Activated T-cell treated with anti-CD3 and anti-CD28 coated beads, Interleukin-2, amount 50 U/mL, for 72 hours (primary cell): ENCODE results near the gene KIAA1217. TPM values are rescaled to one million over a fixed set of nuclear protein-coding genes. Genes with fewer than 3 reads are reported as not detected.

Experiments used
- ATAC-seq, 2 donors: fragments of 150-1000 bp; cut with Tn5 transposase; replicated peaks in 1 of 2; 2 replicates each; pipeline ENCODE4 v1.10.0; 2021; ENCODE audit warnings: moderate library complexity in 2 of 2, mild to moderate bottlenecking in 1 of 2
- DNase-seq, 2 donors: peaks; one replicate each; pipeline ENCODE4 v3.0.0; 2021 to 2022; ENCODE audit warnings: mixed read lengths in 1 of 2
- H3K27ac Mint-ChIP-seq: one replicate; pipeline ENCODE4 v1.8.0; 2022; ENCODE audit warnings: mild to moderate bottlenecking, moderate library complexity, mixed read lengths
- H3K27me3 Mint-ChIP-seq: one replicate; pipeline ENCODE4 v1.8.0; 2022; ENCODE audit warnings: low read depth, mixed read lengths
- H3K36me3 Mint-ChIP-seq, 2 donors: one replicate each; pipeline ENCODE4 v1.8.0; 2022; ENCODE audit warnings: mixed read lengths in 2 of 2, mild to moderate bottlenecking in 1 of 2; ENCODE audit not compliant: insufficient read depth in 2 of 2
- H3K4me1 Mint-ChIP-seq: one replicate; pipeline ENCODE4 v1.8.0; 2022; ENCODE audit warnings: low read depth, mixed read lengths
- H3K4me3 Mint-ChIP-seq, 2 donors: one replicate each; pipeline ENCODE4 v1.8.0; 2022; ENCODE audit warnings: mild to moderate bottlenecking in 2 of 2, mixed read lengths in 2 of 2, moderate library complexity in 2 of 2
- H3K9me3 Mint-ChIP-seq, 2 donors: one replicate each; pipeline ENCODE4 v1.8.0; 2022; ENCODE audit warnings: mixed read lengths in 2 of 2
- total RNA-seq, 2 donors: library from RNA; stranded (reverse); gene quantifications; one replicate each; pipeline ENCODE4 v1.2.3, GENCODE V29; 2022

The KIAA1217 gene, protein sequence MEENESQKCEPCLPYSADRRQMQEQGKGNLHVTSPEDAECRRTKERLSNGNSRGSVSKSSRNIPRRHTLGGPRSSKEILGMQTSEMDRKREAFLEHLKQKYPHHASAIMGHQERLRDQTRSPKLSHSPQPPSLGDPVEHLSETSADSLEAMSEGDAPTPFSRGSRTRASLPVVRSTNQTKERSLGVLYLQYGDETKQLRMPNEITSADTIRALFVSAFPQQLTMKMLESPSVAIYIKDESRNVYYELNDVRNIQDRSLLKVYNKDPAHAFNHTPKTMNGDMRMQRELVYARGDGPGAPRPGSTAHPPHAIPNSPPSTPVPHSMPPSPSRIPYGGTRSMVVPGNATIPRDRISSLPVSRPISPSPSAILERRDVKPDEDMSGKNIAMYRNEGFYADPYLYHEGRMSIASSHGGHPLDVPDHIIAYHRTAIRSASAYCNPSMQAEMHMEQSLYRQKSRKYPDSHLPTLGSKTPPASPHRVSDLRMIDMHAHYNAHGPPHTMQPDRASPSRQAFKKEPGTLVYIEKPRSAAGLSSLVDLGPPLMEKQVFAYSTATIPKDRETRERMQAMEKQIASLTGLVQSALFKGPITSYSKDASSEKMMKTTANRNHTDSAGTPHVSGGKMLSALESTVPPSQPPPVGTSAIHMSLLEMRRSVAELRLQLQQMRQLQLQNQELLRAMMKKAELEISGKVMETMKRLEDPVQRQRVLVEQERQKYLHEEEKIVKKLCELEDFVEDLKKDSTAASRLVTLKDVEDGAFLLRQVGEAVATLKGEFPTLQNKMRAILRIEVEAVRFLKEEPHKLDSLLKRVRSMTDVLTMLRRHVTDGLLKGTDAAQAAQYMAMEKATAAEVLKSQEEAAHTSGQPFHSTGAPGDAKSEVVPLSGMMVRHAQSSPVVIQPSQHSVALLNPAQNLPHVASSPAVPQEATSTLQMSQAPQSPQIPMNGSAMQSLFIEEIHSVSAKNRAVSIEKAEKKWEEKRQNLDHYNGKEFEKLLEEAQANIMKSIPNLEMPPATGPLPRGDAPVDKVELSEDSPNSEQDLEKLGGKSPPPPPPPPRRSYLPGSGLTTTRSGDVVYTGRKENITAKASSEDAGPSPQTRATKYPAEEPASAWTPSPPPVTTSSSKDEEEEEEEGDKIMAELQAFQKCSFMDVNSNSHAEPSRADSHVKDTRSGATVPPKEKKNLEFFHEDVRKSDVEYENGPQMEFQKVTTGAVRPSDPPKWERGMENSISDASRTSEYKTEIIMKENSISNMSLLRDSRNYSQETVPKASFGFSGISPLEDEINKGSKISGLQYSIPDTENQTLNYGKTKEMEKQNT (N-terminal part only)
- total RNA-seq = under 1 TPM; 0.60 to 0.84 TPM

DNA sequence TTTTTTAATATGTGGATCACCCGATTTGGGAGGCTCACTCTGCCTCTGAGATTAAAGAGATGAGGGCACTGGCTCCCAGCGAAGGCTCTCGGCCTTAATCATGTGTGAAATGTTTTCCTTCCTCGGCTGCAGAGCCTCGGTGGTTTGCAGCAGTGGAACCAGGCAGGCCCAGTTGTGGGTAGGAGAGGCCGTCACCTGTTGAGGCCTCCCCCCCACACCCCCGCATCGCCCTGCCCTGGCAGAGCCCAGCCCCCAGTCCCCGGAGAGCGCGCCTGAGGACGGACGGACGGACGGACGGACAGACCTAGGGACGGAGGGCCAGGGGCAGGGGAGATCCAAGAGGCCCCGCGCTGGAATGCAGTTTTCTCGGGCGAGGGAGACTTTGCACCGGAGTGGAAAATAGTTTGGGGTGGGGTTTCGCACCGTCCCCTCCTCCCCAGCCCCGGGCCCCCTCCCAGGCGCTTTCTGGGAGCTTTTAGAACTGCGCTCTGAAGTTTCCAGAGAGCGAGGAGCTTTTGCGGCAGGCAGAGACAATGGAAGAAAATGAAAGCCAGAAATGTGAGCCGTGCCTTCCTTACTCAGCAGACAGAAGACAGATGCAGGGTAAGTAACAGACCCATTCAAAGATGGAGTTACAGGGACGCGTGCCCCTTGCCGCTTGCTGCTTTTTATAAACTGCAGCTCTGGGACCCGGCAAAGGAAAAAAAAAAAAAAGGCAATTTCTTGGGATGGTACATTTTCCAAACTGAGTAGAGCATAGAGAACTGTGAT, at the start of gene KIAA1217:
Gene KIAA1217, plus strand, starts transcription at position 478 of the 771 bp plus-strand sequence. Its CDS starts 56 bp downstream, at position 534.
- DNase-seq (peak; percentile 13 to 19), ATAC-seq (peak; percentile 32 to 39)
- H3K27me3 Mint-ChIP-seq = peaks cover 59% of the 10 kb centered on the region
- peak within 1 kb of the TSS; percentile 87 to 89 for H3K4me3 Mint-ChIP-seq
- peaks cover 44% of the 10 kb centered on the region for H3K4me1 Mint-ChIP-seq
- H3K36me3 Mint-ChIP-seq = peaks cover 3 to 4% of the 10 kb centered on the region in 2 donors
- H3K9me3 Mint-ChIP-seq = no peaks in the 10 kb centered on the region
- H3K27ac Mint-ChIP-seq = peak within 1 kb of the TSS; percentile 85

DNA sequence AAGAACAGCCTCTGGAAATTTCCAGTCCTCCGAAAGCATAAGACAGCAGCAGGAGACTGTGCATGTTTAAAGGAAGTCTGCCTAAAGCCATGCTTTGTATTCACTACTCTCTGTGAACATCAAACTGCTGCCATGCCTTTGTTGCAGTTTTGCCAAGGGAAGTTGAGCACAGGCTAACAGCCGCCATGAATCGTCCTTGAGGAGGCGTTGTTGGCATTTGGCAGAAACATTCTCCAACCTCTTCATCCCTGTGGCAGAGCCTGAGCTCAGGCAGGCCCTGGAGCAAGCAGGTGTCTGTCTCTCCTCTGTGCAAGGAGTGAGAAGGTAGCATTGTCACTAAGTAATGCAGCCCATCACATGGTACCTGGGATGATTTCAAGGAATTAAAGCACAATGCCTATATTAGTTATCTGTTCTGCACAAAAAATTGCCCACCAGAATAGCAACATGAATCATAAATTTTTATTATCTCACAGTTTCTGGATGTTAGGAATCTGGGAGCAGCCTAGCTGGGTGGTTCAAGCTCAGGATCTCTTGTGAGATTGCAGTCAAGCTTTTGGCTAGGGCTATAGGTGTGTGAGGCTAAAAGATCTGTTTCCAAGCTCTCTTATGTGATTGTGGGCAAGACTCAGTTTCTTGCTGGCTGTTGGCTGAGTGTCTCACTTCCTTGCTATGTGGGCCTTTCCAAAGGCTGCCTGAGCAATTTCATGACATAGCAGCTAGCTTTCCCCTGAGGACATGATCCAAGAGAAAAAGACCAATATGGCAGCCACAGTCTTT, 46.5 kb upstream of the KIAA1217 start:
- ATAC-seq (no peak), DNase-seq (no peak)
- Mint-ChIP-seq H3K36me3 (no peaks in the 10 kb centered on the region), H3K9me3 (peaks cover 2 to 4% of the 10 kb centered on the region in 2 donors), H3K4me3 (no peak overlapping the region), H3K27ac (no peak overlapping the region), H3K4me1 (no peaks in the 10 kb centered on the region), H3K27me3 (no peaks in the 10 kb centered on the region)

DNA sequence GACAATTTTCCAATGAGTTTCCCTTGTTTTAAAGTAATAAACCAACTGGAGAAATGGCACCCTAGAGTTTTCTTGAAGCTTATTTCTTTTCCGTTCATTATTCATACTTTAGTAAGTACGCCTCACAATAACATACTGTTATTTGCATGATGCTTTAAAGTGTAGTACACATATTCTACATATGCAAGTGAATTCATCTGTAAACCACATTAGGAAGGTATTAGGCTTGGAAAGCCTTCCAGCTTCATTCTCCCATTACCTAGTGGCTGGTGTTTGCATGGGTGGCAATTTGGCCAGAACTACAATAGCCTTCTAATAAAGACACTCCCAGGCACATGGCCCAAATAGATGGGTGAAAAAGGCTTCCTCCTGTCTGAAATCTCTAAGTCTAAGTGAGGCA, 45.5 kb upstream of the KIAA1217 start:
- Mint-ChIP-seq H3K9me3 (peaks cover 2 to 3% of the 10 kb centered on the region in 2 donors), H3K4me1 (no peaks in the 10 kb centered on the region), H3K36me3 (no peaks in the 10 kb centered on the region), H3K4me3 (no peak overlapping the region), H3K27me3 (no peaks in the 10 kb centered on the region), H3K27ac (no peak overlapping the region)
- DNase-seq (no peak), ATAC-seq (no peak)

DNA sequence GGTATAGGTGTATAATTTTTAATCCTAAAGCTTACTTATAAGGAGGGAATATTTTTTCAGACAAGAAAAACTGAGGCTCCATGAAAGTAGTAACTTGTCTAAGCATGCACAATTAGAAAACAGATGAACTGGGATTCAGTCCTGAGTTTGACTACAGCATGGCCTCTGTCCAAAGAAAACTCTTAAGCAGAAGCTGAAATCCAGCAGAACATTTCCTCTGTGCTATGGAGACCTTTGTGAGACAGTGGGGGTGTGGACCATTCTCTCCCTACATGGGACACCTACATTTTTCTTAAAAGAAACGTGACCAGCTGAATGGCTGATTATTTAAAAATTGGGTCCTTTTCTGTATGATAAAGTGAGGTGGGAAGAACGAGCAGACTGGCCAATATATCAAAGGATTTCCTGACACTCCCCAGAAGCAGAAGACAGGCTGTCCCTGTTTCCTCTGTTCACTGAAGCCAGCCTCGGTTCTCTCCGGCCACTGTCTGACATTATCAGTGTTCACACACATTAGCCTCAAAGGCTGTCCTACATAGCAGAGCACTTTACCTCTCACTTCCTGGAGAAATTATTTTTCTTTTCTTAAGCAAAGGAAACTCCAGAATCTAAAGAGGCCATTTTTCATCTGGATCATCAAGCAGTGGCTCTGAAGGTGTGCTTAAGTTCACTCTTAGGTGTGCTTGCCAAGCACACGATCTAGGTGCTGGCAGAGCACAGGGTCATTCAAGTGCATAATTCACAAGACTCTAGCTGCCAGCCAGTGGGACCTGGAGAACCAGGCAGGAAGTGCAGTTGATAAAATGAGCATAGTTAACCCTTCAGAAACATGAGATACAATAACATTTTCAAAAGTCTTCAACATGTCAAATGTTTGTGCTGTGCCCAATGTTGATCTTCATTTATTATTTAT, 40.4 kb upstream of the KIAA1217 start:
- peaks cover 0 to 3% of the 10 kb centered on the region in 2 donors for H3K9me3 Mint-ChIP-seq

DNA sequence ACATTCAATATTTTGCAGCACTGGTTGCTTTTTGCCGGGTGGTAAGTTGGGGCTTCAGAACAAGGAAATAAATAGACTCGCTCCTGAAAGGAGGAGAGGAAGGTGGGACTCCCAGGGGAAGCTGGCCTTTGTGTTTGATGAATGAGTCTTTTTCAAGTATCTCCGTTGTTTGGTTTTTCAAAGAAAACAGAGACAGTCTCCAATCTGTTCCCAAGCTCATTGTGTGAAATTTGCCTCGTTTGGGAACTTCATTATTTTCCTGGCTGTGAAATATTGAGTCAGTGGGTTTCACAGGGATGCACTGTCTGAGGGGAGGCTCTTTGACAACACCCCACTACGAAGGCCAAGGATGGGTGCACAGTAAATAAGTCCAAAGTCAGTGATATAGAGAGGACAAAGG, 38.7 kb upstream of the KIAA1217 start:
- H3K27ac Mint-ChIP-seq = no peak overlapping the region
- no peaks in the 10 kb centered on the region for H3K27me3 Mint-ChIP-seq
- H3K36me3 Mint-ChIP-seq = no peaks in the 10 kb centered on the region
- DNase-seq (no peak), ATAC-seq (no peak)
- no peaks in the 10 kb centered on the region for H3K4me1 Mint-ChIP-seq
- no peak overlapping the region for H3K4me3 Mint-ChIP-seq
- H3K9me3 Mint-ChIP-seq = peaks cover 2 to 3% of the 10 kb centered on the region in 2 donors

More for the DNA sequence above, 40.4 kb upstream of the KIAA1217 start:
- no peak overlapping the region for H3K4me3 Mint-ChIP-seq
- no peak for ATAC-seq
- H3K4me1 Mint-ChIP-seq = no peaks in the 10 kb centered on the region
- H3K27me3 Mint-ChIP-seq = no peaks in the 10 kb centered on the region
- no peak for DNase-seq
- H3K36me3 Mint-ChIP-seq = no peaks in the 10 kb centered on the region
- H3K27ac Mint-ChIP-seq = no peak overlapping the region

DNA sequence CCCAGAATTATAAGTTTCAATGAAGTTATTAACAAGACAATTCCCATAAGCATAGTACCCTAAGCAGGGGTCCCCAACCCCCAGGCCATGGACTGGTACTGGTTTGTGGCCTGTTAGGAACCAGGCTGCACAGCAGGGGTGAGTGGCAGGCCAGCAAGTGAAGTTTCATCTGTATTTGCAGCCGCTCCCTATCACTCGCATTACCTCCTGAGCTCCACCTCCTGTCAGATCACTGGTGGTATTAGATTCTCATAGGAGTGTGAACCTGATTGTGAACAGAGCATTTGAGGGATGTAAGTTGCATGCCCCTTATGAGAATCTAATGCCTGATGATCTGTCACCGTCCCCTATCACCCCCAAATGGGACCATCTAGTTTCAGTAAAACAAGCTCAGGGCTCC, 36.0 kb upstream of the KIAA1217 start:
- no peak overlapping the region for H3K27ac Mint-ChIP-seq
- no peak for DNase-seq
- peaks cover 1 to 3% of the 10 kb centered on the region in 2 donors for H3K9me3 Mint-ChIP-seq
- H3K36me3 Mint-ChIP-seq = no peaks in the 10 kb centered on the region
- H3K4me1 Mint-ChIP-seq = no peaks in the 10 kb centered on the region
- no peak for ATAC-seq
- H3K27me3 Mint-ChIP-seq = no peaks in the 10 kb centered on the region
- H3K4me3 Mint-ChIP-seq = no peak overlapping the region

DNA sequence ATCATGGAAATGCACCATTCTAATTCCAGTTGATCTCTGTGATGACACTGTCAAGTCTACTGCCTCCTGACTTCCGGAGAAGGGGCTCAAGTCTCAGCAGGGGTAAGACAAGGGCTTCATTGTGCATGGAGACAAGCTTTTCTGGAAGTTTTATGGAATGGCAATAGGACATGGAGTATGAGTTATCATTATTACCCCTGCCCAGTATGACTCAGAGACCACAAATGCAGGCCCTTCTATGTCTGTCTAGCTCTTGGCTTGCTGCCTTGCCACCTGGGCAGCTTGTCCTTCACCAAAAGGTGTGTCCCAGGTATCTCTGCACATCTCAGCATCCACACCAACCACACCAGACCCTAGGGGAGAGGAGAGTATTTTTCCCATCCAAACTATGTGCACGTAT, 34.9 kb upstream of the KIAA1217 start:
- H3K4me1 Mint-ChIP-seq = no peaks in the 10 kb centered on the region
- no peaks in the 10 kb centered on the region for H3K36me3 Mint-ChIP-seq
- DNase-seq = no peak
- no peak overlapping the region for H3K4me3 Mint-ChIP-seq
- peaks cover 1 to 3% of the 10 kb centered on the region in 2 donors for H3K9me3 Mint-ChIP-seq
- no peaks in the 10 kb centered on the region for H3K27me3 Mint-ChIP-seq
- H3K27ac Mint-ChIP-seq = no peak overlapping the region
- no peak for ATAC-seq

DNA sequence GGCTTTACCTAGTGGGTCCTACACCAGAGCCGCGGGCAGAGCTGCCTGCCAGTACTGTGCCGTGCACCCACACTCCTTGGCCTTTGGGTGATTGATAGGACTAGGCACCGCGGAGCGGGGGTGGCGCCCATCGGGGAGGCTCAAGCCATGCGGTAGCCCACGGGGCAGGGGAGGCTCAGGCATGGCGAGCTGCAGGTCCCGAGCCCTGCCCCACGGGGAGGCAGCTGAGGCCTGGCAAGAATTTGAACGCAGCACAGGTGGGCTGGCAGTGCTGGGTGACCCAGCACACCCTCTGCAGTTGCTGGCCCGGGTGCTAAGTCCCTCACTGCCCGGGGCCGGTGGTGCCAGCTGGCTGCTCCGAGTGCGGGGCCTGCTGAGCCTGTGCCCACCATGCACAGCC, 32.3 kb upstream of the KIAA1217 start:
- peaks cover 5 to 9% of the 10 kb centered on the region in 2 donors for H3K9me3 Mint-ChIP-seq
- H3K4me1 Mint-ChIP-seq = no peaks in the 10 kb centered on the region
- no peak for ATAC-seq

DNA sequence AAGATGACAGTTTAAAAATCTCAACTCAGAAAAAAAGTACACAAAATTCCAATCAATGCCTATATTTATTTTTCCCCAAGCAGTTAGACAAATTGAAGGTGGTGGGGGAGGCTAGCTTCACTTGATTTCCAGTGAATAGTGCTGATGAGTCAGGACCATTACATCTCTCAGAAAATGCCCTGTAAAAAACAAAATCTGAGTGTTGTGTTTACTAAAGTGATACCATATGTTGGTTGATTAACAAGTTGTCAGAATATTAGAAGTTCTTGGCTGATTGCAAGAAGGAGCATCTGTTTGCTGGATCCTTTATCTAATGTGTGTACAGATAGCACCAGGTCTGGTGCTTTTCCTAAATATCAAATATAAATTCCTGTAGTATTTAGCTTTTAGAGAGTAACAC, 31.3 kb upstream of the KIAA1217 start:
- no peaks in the 10 kb centered on the region for H3K27me3 Mint-ChIP-seq
- H3K27ac Mint-ChIP-seq = no peak overlapping the region
- peaks cover 5 to 9% of the 10 kb centered on the region in 2 donors for H3K9me3 Mint-ChIP-seq
- H3K36me3 Mint-ChIP-seq = no peaks in the 10 kb centered on the region
- ATAC-seq (no peak), DNase-seq (no peak)
- H3K4me1 Mint-ChIP-seq = no peaks in the 10 kb centered on the region
- H3K4me3 Mint-ChIP-seq = no peak overlapping the region

More for the DNA sequence above, 32.3 kb upstream of the KIAA1217 start:
- Mint-ChIP-seq H3K27ac (no peak overlapping the region), H3K36me3 (no peaks in the 10 kb centered on the region), H3K4me3 (no peak overlapping the region), H3K27me3 (no peaks in the 10 kb centered on the region)
- DNase-seq = no peak

DNA sequence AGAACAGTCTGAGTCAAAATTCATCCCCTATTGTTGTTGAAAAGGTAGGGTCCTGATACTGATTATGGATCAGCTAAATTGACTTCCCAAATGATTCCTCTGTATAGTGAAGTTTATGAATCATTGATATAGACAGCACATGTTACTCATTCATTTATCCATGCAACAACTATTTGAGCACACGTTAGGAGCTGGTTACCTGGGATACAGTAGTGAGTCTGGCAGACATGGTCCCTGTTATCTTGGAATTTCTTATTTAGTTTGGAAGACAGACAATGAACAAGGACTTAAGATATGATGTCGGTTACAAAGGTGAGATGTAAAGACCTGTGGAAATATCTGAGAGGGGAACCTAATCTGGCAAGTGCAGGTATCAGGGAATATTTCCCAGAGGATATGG, 28.0 kb upstream of the KIAA1217 start:
- no peaks in the 10 kb centered on the region for H3K4me1 Mint-ChIP-seq
- no peak for ATAC-seq
- H3K36me3 Mint-ChIP-seq = no peaks in the 10 kb centered on the region
- H3K27ac Mint-ChIP-seq = no peak overlapping the region
- no peak for DNase-seq
- H3K27me3 Mint-ChIP-seq = peaks cover under 1% of the 10 kb centered on the region
- H3K4me3 Mint-ChIP-seq = no peak overlapping the region
- H3K9me3 Mint-ChIP-seq = peaks cover 5 to 7% of the 10 kb centered on the region in 2 donors

DNA sequence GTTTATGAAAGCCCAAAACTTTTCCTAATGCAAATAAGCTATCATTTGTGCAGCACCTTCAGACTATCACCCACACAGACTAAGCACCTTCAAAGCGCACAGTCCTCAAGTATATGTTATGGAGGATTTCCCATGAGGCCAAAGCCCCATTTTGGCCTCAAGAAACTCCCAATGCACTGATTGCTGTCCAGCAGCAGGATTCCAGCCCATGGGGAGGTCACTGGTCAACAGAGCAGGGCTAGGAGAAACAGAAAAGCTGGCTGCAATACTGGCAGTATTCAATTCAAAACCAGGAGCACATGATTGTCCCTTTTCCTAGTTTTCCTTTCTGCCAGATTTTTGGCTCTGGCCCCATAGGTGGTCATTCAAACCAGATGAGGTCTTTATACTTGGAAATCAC, 24.5 kb upstream of the KIAA1217 start:
- DNase-seq (no peak), ATAC-seq (no peak)
- H3K4me1 Mint-ChIP-seq = no peaks in the 10 kb centered on the region
- no peak overlapping the region for H3K4me3 Mint-ChIP-seq
- no peak overlapping the region for H3K27ac Mint-ChIP-seq
- peaks cover 5% of the 10 kb centered on the region in 2 donors for H3K9me3 Mint-ChIP-seq
- H3K27me3 Mint-ChIP-seq = peaks cover 8% of the 10 kb centered on the region
- no peaks in the 10 kb centered on the region for H3K36me3 Mint-ChIP-seq
